ENCODE data around the gene GSTP1.

- TF ChIP-seq CTCF (IDR thresholded peaks at IDR 0.05; ENCODE audit: low read depth, low read length) (no peak), EZH2phosphoT487 (IDR thresholded peaks at IDR 0.05; ENCODE audit: low read depth) (no peak)
Observed at GRCh38 chr11:67631853-67632174, 48.2 kb downstream of the GSTP1 start.
